Measurements from ENCODE around the gene SPOCK1. TPM values are rescaled to one million over a fixed set of nuclear protein-coding genes. Genes with fewer than 3 reads are reported as not detected.

Gene SPOCK1
- total and polyA plus RNA-seq, 2 of the 13 experiments (the other 11 are each of a cell fraction or from before 2014, with no cell fraction given), result 0.18 to 0.29 TPM

GRCh38 chr5:137190441-137190840, 308.7 kb downstream of the SPOCK1 start (continued):
- TF ChIP-seq UBTF (CRISPR knock-in tag; IDR thresholded peaks at IDR 0.05), result no peak
- no peak for TF ChIP-seq ZNF138 (CRISPR knock-in tag; IDR thresholded peaks at IDR 0.05; ENCODE audit: low read depth)
- no peak for TF ChIP-seq HMGXB3 (CRISPR knock-in tag; IDR thresholded peaks at IDR 0.05; ENCODE audit: borderline replicate concordance)
- no peak for TF ChIP-seq SKIL (CRISPR knock-in tag; IDR thresholded peaks at IDR 0.05; ENCODE audit: borderline replicate concordance)
- TF ChIP-seq ZFP36L2 (CRISPR knock-in tag; IDR thresholded peaks at IDR 0.05), result no peak
- TF ChIP-seq SMARCC2 (IDR thresholded peaks at IDR 0.05), result no peak
- no peak for TF ChIP-seq ZNF784 (CRISPR knock-in tag; IDR thresholded peaks at IDR 0.05; ENCODE audit: borderline replicate concordance)
- no peak for TF ChIP-seq CBX1 (IDR thresholded peaks at IDR 0.05; ENCODE audit: low read depth)
- TF ChIP-seq ZBTB2 (CRISPR knock-in tag; IDR thresholded peaks at IDR 0.05; ENCODE audit: low read depth), result no peak
- TF ChIP-seq TBL1XR1 (IDR thresholded peaks at IDR 0.05; ENCODE audit: borderline replicate concordance, low read length, partially characterized antibody), result no peak
- TF ChIP-seq ZNF10 (CRISPR knock-in tag; IDR thresholded peaks at IDR 0.05; ENCODE audit: borderline replicate concordance, low read depth), result no peak
- no peak for TF ChIP-seq ASH2L (IDR thresholded peaks at IDR 0.05; ENCODE audit: insufficient read length, low read depth, low read length)
- TF ChIP-seq ATF1 (CRISPR knock-in tag; IDR thresholded peaks at IDR 0.05), result no peak
- no peak for TF ChIP-seq CTCF (CRISPR knock-in tag; IDR thresholded peaks at IDR 0.05)
- TF ChIP-seq POLR2AphosphoS5 (IDR thresholded peaks at IDR 0.05; ENCODE audit: low read depth, low read length), result no peak
- TF ChIP-seq DNMT1 (CRISPR knock-in tag; IDR thresholded peaks at IDR 0.05), result no peak
- no peak for TF ChIP-seq PPARG (CRISPR knock-in tag; conservative IDR thresholded peaks at IDR 0.05)
